HEK293 (cell line): ENCODE measurements around the gene PTPN3.

Experiments used
- YY1 ChIP-seq: fragments of 450-650 bp; formaldehyde crosslinking; IDR thresholded peaks from 2 replicates; pipeline ENCODE4 v1.5.1; 2018; ENCODE audit warnings: missing biosample characterization, missing genetic modification characterization
- ZNF19 ChIP-seq: fragments of 450-650 bp; formaldehyde crosslinking; IDR thresholded peaks from 2 replicates; pipeline ENCODE4; 2016; ENCODE audit warnings: missing biosample characterization, missing genetic modification characterization, low read depth
- ZNF510 ChIP-seq: fragments of 450-650 bp; formaldehyde crosslinking; IDR thresholded peaks from 2 replicates; pipeline ENCODE4 v1.5.1; 2018; ENCODE audit warnings: mild to moderate bottlenecking, missing genetic modification characterization, missing biosample characterization; ENCODE audit not compliant: insufficient replicate concordance
- ZNF707 ChIP-seq: fragments of 450-650 bp; formaldehyde crosslinking; IDR thresholded peaks from 2 replicates; pipeline ENCODE4 v1.5.1; 2016; ENCODE audit warnings: missing biosample characterization, missing genetic modification characterization
- TF ChIP-seq, protein P1 (sequence below): fragments of 450-650 bp; formaldehyde crosslinking; IDR thresholded peaks from 2 replicates; pipeline ENCODE4 v1.5.1; 2016; ENCODE audit warnings: missing biosample characterization, missing genetic modification characterization
- TF ChIP-seq, protein P2 (sequence below): fragments of 450-650 bp; formaldehyde crosslinking; IDR thresholded peaks from 2 replicates; pipeline ENCODE4 v1.5.1; 2016; ENCODE audit warnings: missing biosample characterization, missing genetic modification characterization
- TF ChIP-seq, protein P3 (sequence below): fragments of 450-650 bp; formaldehyde crosslinking; IDR thresholded peaks from 2 replicates; pipeline ENCODE4 v1.5.1; 2016; ENCODE audit warnings: missing biosample characterization, missing genetic modification characterization

DNA sequence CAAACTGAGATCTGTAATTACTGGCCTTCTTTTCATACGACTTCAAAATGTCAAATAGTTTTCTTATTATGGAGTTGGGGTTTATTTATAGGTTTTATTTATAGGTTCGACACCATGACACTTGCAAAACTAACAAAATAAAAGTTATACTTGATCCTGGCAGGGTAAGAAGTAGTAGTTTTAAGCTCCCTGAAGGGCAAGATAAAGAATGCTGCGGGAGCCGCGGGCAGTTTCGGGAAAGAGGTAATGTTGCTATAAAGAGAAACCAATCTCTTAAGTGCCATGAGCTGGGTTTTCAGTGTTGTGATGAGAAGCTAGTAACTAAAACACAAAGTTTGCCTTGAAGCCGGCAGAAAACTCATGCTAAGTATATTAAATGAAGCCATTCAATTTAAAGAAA lies 24.8 kb downstream of the PTPN3 start:
- no peak for TF ChIP-seq ZNF510
- TF ChIP-seq, protein P1, sequence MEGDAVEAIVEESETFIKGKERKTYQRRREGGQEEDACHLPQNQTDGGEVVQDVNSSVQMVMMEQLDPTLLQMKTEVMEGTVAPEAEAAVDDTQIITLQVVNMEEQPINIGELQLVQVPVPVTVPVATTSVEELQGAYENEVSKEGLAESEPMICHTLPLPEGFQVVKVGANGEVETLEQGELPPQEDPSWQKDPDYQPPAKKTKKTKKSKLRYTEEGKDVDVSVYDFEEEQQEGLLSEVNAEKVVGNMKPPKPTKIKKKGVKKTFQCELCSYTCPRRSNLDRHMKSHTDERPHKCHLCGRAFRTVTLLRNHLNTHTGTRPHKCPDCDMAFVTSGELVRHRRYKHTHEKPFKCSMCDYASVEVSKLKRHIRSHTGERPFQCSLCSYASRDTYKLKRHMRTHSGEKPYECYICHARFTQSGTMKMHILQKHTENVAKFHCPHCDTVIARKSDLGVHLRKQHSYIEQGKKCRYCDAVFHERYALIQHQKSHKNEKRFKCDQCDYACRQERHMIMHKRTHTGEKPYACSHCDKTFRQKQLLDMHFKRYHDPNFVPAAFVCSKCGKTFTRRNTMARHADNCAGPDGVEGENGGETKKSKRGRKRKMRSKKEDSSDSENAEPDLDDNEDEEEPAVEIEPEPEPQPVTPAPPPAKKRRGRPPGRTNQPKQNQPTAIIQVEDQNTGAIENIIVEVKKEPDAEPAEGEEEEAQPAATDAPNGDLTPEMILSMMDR, result no peak
- TF ChIP-seq, protein P2, sequence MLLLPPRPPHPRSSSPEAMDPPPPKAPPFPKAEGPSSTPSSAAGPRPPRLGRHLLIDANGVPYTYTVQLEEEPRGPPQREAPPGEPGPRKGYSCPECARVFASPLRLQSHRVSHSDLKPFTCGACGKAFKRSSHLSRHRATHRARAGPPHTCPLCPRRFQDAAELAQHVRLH (tag by site-specific recombination), result 0 out of 2 replicates have a peak, but pooled peaks have one; percentile 42
- TF ChIP-seq, protein P3, sequence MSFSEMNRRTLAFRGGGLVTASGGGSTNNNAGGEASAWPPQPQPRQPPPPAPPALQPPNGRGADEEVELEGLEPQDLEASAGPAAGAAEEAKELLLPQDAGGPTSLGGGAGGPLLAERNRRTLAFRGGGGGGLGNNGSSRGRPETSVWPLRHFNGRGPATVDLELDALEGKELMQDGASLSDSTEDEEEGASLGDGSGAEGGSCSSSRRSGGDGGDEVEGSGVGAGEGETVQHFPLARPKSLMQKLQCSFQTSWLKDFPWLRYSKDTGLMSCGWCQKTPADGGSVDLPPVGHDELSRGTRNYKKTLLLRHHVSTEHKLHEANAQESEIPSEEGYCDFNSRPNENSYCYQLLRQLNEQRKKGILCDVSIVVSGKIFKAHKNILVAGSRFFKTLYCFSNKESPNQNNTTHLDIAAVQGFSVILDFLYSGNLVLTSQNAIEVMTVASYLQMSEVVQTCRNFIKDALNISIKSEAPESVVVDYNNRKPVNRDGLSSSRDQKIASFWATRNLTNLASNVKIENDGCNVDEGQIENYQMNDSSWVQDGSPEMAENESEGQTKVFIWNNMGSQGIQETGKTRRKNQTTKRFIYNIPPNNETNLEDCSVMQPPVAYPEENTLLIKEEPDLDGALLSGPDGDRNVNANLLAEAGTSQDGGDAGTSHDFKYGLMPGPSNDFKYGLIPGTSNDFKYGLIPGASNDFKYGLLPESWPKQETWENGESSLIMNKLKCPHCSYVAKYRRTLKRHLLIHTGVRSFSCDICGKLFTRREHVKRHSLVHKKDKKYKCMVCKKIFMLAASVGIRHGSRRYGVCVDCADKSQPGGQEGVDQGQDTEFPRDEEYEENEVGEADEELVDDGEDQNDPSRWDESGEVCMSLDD, result no peak
- TF ChIP-seq YY1 (tag by site-specific recombination), result no peak
- TF ChIP-seq ZNF19, result no peak
- peak; percentile 56; the same call in 1 of the 2 replicates for TF ChIP-seq ZNF707
